ENCODE measurements around the gene EFL1. TPM values are rescaled to one million over a fixed set of nuclear protein-coding genes. Genes with fewer than 3 reads are reported as not detected.

EFL1 gene
- total and polyA plus RNA-seq, 2 of the 4 experiments (the other 2 are of a cell fraction) = 10.1 to 24.6 TPM

- H3K4me2 ChIP-seq (ENCODE audit: low read depth, low read length) = no peak overlapping the region
- no peaks in the 10 kb centered on the region for H3K27me3 ChIP-seq (ENCODE audit: control insufficient read depth, insufficient read depth, low read length)
- H2BK5ac ChIP-seq (ENCODE audit: low read depth, low read length, poor library complexity, severe bottlenecking) = no peak overlapping the region
- no peak overlapping the region for H2AK9ac ChIP-seq (replicated peaks; ENCODE audit: low read depth, low read length, poor library complexity)
- no peak overlapping the region for H4K91ac ChIP-seq (ENCODE audit: insufficient read depth, low read depth, low read length)
- no peaks in the 10 kb centered on the region for H3K4me1 ChIP-seq (ENCODE audit: control insufficient read depth, insufficient read depth, low read length)
- H4K5ac ChIP-seq (ENCODE audit: low read depth, low read length) = no peak overlapping the region
- H3K4ac ChIP-seq (ENCODE audit: low read depth, low read length) = no peak overlapping the region
- no peaks in the 10 kb centered on the region for H4K20me1 ChIP-seq (ENCODE audit: insufficient read depth, low read length)
- H3K9me3 ChIP-seq (ENCODE audit: control insufficient read depth, insufficient read depth, low read length) = no peaks in the 10 kb centered on the region
- H2BK15ac ChIP-seq (ENCODE audit: low read depth, low read length) = no peak overlapping the region
- TF ChIP-seq BHLHE40 (IDR thresholded peaks at IDR 0.05; ENCODE audit: low read depth, low read length) = no peak
- TF ChIP-seq NFE2L2 (IDR thresholded peaks at IDR 0.05; ENCODE audit: low read depth, low read length) = no peak
- no peak for TF ChIP-seq CTCF (conservative IDR thresholded peaks at IDR 0.05; ENCODE audit: low read depth, low read length)
- TF ChIP-seq POLR2A (IDR thresholded peaks at IDR 0.05; ENCODE audit: low read depth, low read length) = no peak
- no peak for TF ChIP-seq USF2 (IDR thresholded peaks at IDR 0.05; ENCODE audit: low read depth, low read length)
- no peak for TF ChIP-seq RFX5 (IDR thresholded peaks at IDR 0.05; ENCODE audit: low read depth, low read length)
- no peak for TF ChIP-seq SMC3 (IDR thresholded peaks at IDR 0.05; ENCODE audit: low read depth, low read length)
- no peak overlapping the region for H3K27ac ChIP-seq (ENCODE audit: insufficient read depth, low read length)
- no peak overlapping the region for H3K23ac ChIP-seq (ENCODE audit: low read depth, low read length)
- in situ Hi-C loops (cut with MboI; ENCODE audit: low sequenced_read_pairs) = loop anchor here (5.0 kb wide), 1 partner anchor 85 kb away; no protein-coding TSS in a partner anchor
- H4K8ac ChIP-seq (ENCODE audit: low read depth in 2 of 2, low read length in 2 of 2) = no peak overlapping the region
- CTCF ChIA-PET = interaction anchor here (0.8 kb wide), 1 partner anchor 86 kb away, joined by 3 read pairs; no protein-coding TSS in a partner anchor
- no TSS peak for BruUV-seq (replicated peaks)
- H2BK20ac ChIP-seq (ENCODE audit: low read depth, low read length) = no peak overlapping the region
- H2AFZ ChIP-seq (replicated peaks; ENCODE audit: low read length, poor library complexity) = peak overlapping the region; percentile 8
- ATAC-seq (ENCODE audit: low read depth) (no peak), DNase-seq (no peak)
- no peak overlapping the region for H3K4me3 ChIP-seq (ENCODE audit: insufficient read depth, low read depth, low read length)
- no peak overlapping the region for H2AK5ac ChIP-seq (ENCODE audit: low read depth, low read length)
- H3K18ac ChIP-seq (ENCODE audit: low read depth, low read length) = no peak overlapping the region
- H3K79me1 ChIP-seq (ENCODE audit: low read depth in 1 of 2, low read length in 2 of 2) = no peaks in the 10 kb centered on the region
- no peak overlapping the region for H3K56ac ChIP-seq (ENCODE audit: extremely low read depth, insufficient read depth, low read length)
- no peaks in the 10 kb centered on the region for H3K9me1 ChIP-seq (ENCODE audit: insufficient read depth, low read length)
- H3K9ac ChIP-seq (ENCODE audit: low read depth, low read length) = no peak overlapping the region
- no peak overlapping the region for H2BK120ac ChIP-seq (ENCODE audit: low read depth, low read length)
- no peaks in the 10 kb centered on the region for H3K36me3 ChIP-seq (ENCODE audit: control insufficient read depth, insufficient read depth, low read length)
- POLR2A ChIA-PET (ENCODE audit: unreplicated experiment) = no interaction called here
- H3K14ac ChIP-seq (replicated peaks; ENCODE audit: low read depth, low read length) = no peak overlapping the region
- 100% methylated on average over 1 of the region's 9 CpGs; no CpG with 5 or more reads in 1 of the 2 experiments for WGBS, 2 experiments (ENCODE audit: extremely low coverage in 2 of 2, insufficient read length in 1 of 2)
- intact Hi-C loops (cut with micrococcal nuclease) = no loop called here
- dilution Hi-C loops (cut with HindIII; ENCODE audit: low sequenced_read_pairs, unreplicated experiment) = no loop called here
Measured at GRCh38 chr15:82111918-82112317, 150.6 kb downstream of the EFL1 start.
